ENCODE results near the gene CTAGE8.
"Not testable (repeated sequence)": the region's sequence is repeated elsewhere in the genome, so short reads cannot be mapped to it uniquely, and the experiment has no call there.

CTAGE8 gene

DNA sequence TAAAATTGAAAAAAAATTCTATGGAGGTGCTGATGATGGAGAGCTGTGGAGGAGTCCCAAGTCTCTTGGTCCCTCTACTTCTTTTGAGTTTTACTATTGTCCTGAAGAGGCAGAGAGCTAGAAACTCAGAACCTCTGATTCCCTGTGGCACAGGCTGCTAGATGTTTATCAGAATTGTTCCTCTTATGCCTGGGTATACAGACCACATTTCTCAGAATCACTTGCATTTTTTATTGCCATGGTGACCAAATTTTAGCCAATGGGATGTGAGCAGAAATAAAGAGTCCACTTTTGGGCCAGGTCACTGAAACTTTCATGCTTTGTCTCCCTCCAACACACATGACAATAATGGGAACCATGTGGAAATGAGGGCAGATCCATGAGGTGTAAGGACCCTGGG, 45.4 kb downstream of the CTAGE8 start:
- not testable (repeated sequence) for H3K9me3 ChIP-seq (ENCODE audit: control insufficient read depth in 5 of 5, low read length in 5 of 5); H3K4me3 ChIP-seq (ENCODE audit: low read depth in 1 of 5, low read length in 5 of 5); H3K27ac ChIP-seq (ENCODE audit: low read depth, low read length); H3K36me3 ChIP-seq (ENCODE audit: control insufficient read depth in 5 of 5, insufficient read depth in 5 of 5, low read length in 5 of 5); H3K9ac ChIP-seq (ENCODE audit: low read length in 5 of 5); H3K4me1 ChIP-seq (ENCODE audit: control insufficient read depth in 5 of 5, insufficient read depth in 5 of 5, low read length in 5 of 5); H3K27me3 ChIP-seq (ENCODE audit: control insufficient read depth in 5 of 5, insufficient read depth in 4 of 5, low read length in 5 of 5)

DNA sequence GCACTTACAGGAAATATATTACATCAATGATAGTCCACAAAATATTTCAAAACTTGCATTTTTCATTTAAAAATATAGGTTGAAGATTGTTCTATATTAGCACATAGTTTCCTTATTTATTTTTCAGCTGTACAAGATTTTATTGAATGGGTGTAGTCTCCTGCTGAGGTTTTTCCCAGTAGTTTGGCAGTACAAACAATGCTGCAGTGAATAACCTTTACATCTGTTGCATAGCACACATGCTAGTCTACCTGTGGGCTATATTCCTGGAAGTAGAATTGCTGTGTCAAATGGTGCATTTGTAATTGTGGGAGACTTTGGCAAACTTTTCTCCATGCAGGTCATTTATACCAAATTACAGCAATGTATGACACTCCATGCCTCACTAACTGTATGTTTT, 48.6 kb downstream of the CTAGE8 start:
- H3K27ac ChIP-seq (ENCODE audit: low read depth, low read length); H3K4me1 ChIP-seq (ENCODE audit: control insufficient read depth in 5 of 5, insufficient read depth in 5 of 5, low read length in 5 of 5); H3K9me3 ChIP-seq (ENCODE audit: control insufficient read depth in 5 of 5, low read length in 5 of 5); H3K4me3 ChIP-seq (ENCODE audit: low read depth in 1 of 5, low read length in 5 of 5); H3K27me3 ChIP-seq (ENCODE audit: control insufficient read depth in 5 of 5, insufficient read depth in 4 of 5, low read length in 5 of 5); H3K9ac ChIP-seq (ENCODE audit: low read length in 5 of 5); H3K36me3 ChIP-seq (ENCODE audit: control insufficient read depth in 5 of 5, insufficient read depth in 5 of 5, low read length in 5 of 5): not testable (repeated sequence)

DNA sequence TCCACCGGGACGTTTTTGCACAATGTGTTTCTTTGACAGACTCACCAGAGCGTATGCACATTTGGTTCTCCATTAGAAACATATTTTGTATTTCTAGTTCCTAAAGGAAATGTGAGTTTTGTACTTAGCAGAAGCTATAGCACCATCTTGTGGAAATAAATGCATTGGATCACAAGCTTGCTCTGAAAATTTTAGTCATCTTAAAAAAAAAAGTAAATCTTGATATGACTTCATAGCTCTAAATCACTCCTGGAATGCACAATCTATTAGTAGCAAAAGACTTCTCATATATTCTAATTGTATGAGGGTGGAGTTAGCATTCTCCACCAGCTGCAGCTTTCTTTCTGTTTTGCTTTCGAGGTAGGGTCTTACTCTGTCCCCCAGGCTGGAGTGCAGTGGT, 49.9 kb downstream of the CTAGE8 start:
- not testable (repeated sequence) for H3K4me3 ChIP-seq (ENCODE audit: low read depth in 1 of 5, low read length in 5 of 5); H3K27me3 ChIP-seq (ENCODE audit: control insufficient read depth in 5 of 5, insufficient read depth in 4 of 5, low read length in 5 of 5); H3K27ac ChIP-seq (ENCODE audit: low read depth, low read length); H3K36me3 ChIP-seq (ENCODE audit: control insufficient read depth in 5 of 5, insufficient read depth in 5 of 5, low read length in 5 of 5); H3K4me1 ChIP-seq (ENCODE audit: control insufficient read depth in 5 of 5, insufficient read depth in 5 of 5, low read length in 5 of 5); H3K9ac ChIP-seq (ENCODE audit: low read length in 5 of 5); H3K9me3 ChIP-seq (ENCODE audit: control insufficient read depth in 5 of 5, low read length in 5 of 5)

DNA sequence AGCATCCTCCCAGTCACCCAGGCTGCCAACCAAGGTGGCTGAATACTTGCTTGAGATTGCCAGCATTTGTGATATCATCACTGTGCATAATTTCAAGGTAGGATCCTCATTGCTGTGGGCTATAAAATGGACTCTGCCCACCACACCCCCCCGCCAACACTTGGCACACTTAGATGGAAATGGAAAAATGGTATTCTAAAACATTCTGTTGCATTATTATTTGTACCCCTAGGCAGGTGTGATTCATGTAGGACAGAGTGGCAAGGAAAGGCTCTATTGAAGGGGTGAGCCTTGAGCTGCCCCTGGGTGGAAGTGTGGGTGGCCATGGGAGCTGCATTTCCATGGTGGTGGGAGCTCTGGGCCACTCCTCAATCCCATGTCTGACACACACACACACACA, 50.5 kb downstream of the CTAGE8 start:
- not testable (repeated sequence) for H3K4me1 ChIP-seq (ENCODE audit: control insufficient read depth in 5 of 5, insufficient read depth in 5 of 5, low read length in 5 of 5); H3K36me3 ChIP-seq (ENCODE audit: control insufficient read depth in 5 of 5, insufficient read depth in 5 of 5, low read length in 5 of 5); H3K9ac ChIP-seq (ENCODE audit: low read length in 5 of 5); H3K4me3 ChIP-seq (ENCODE audit: low read depth in 1 of 5, low read length in 5 of 5); H3K27me3 ChIP-seq (ENCODE audit: control insufficient read depth in 5 of 5, insufficient read depth in 4 of 5, low read length in 5 of 5); H3K27ac ChIP-seq (ENCODE audit: low read depth, low read length); H3K9me3 ChIP-seq (ENCODE audit: control insufficient read depth in 5 of 5, low read length in 5 of 5)

DNA sequence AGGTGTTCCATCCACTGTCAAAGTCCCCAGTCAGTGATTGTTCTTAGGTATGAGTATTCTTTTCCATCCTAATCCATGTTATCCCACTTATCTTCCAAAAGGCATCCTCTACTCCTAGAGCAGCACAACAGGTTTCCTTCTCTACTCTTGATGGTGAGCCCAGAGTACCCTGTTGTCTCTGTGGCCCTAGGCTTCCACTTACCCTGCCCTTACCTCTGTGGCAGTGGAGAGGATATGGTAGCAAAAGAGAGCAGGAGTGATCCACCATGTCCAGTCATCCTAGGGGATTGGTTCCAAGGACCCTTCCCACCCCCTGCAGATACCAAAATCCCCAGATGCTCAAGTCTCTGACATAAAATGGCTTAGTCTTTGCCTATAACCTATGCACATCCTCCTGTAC, 51.9 kb downstream of the CTAGE8 start:
- H3K9me3 ChIP-seq (ENCODE audit: control insufficient read depth in 5 of 5, low read length in 5 of 5); H3K36me3 ChIP-seq (ENCODE audit: control insufficient read depth in 5 of 5, insufficient read depth in 5 of 5, low read length in 5 of 5); H3K4me3 ChIP-seq (ENCODE audit: low read depth in 1 of 5, low read length in 5 of 5); H3K27me3 ChIP-seq (ENCODE audit: control insufficient read depth in 5 of 5, insufficient read depth in 4 of 5, low read length in 5 of 5); H3K4me1 ChIP-seq (ENCODE audit: control insufficient read depth in 5 of 5, insufficient read depth in 5 of 5, low read length in 5 of 5); H3K9ac ChIP-seq (ENCODE audit: low read length in 5 of 5); H3K27ac ChIP-seq (ENCODE audit: low read depth, low read length): not testable (repeated sequence)

Measured in subcutaneous abdominal adipose tissue (tissue), 5 donors.